HG02588 (cell line): ENCODE results near the gene NUCB1.

Source experiments
- ATAC-seq: cut with Tn5 transposase; IDR thresholded peaks from one replicate; pipeline ENCODE4 v1.9.1; 2021; ENCODE audit warnings: mild to moderate bottlenecking, moderate library complexity; ENCODE audit not compliant: unreplicated experiment

Gene NUCB1

GRCh38 chr19:48961051-48961649 is 61.0 kb downstream of the NUCB1 start:
- ATAC-seq: no peak

GRCh38 chr19:48961673-48962028 is 61.5 kb downstream of the NUCB1 start:
- ATAC-seq: no peak

GRCh38 chr19:48962029-48962848 is 62.1 kb downstream of the NUCB1 start:
- no peak for ATAC-seq

- ATAC-seq: no peak
These were observed 62.7 kb downstream of the NUCB1 start for GRCh38 chr19:48962849-48963165.

- peak; percentile 29 for ATAC-seq
These were observed 63.5 kb downstream of the NUCB1 start for GRCh38 chr19:48963371-48964204.

GRCh38 chr19:48964205-48965039 is 64.3 kb downstream of the NUCB1 start:
- ATAC-seq: no peak

- ATAC-seq: peak; percentile 55
These were observed 65.1 kb downstream of the NUCB1 start, which contains the start of gene FTL for GRCh38 chr19:48965040-48965805. Gene FTL, plus strand, starts transcription at chr19:48965309. Its CDS starts 199 bp downstream, at chr19:48965508.

GRCh38 chr19:48965806-48966540 is 65.9 kb downstream of the NUCB1 start:
- ATAC-seq: peak; percentile 23

- ATAC-seq: no peak
These were observed 66.6 kb downstream of the NUCB1 start for GRCh38 chr19:48966541-48967345.

GRCh38 chr19:48967346-48968178 is 67.5 kb downstream of the NUCB1 start:
- no peak for ATAC-seq

GRCh38 chr19:48968179-48968661 is 68.1 kb downstream of the NUCB1 start:
- ATAC-seq: no peak

GRCh38 chr19:48968813-48969218 is 68.7 kb downstream of the NUCB1 start:
- no peak for ATAC-seq

- ATAC-seq: no peak
These were observed 69.4 kb downstream of the NUCB1 start for GRCh38 chr19:48969276-48970138.

- no peak for ATAC-seq
These were observed 70.1 kb downstream of the NUCB1 start for GRCh38 chr19:48970139-48970766.

GRCh38 chr19:48970923-48971395 is 70.8 kb downstream of the NUCB1 start:
- no peak for ATAC-seq
